OCI-LY7 (cell line): ENCODE results near the gene PIK3R1. TPM values are rescaled to one million over a fixed set of nuclear protein-coding genes. Genes with fewer than 3 reads are reported as not detected.

Source experiments
- BruUV-seq: library from RNA; stranded (reverse); fragments of 400-500 nt; replicated peaks from 2 replicates; lab custom pipeline; 2021; lab: Mats Ljungman, UMichigan
- CTCF ChIA-PET: fragments of 300-600 bp; sonication (Branson Sonifier 250); formaldehyde crosslinking; loops from one replicate; lab custom pipeline; 2022; ENCODE audit warnings: antibody characterized with exemption; ENCODE audit not compliant: unreplicated experiment; lab: Charles Lee
- POLR2A ChIA-PET: fragments of 300-600 bp; sonication (Branson Sonifier 250); formaldehyde crosslinking; loops from one replicate; lab custom pipeline; 2022; ENCODE audit warnings: antibody characterized with exemption; lab: Charles Lee
- DNase-seq: peaks from one replicate; pipeline ENCODE4 v3.0.0-alpha.2; 2015; ENCODE audit warnings: low spot score
- H2AFZ ChIP-seq: fragments of 200-600 bp; sonication (generic), shearing (Covaris generic); 2 replicates; pipeline ENCODE4 v1.6.1; 2014; ENCODE audit warnings: mild to moderate bottlenecking, antibody characterized with exemption, low read length, moderate library complexity
- H3K27ac ChIP-seq: fragments of 200-600 bp; sonication (generic); 2 replicates; pipeline ENCODE4 v1.5.1; 2014; ENCODE audit warnings: mixed run types, low read depth, mild to moderate bottlenecking, moderate library complexity, low read length, inconsistent platforms; ENCODE audit not compliant: poor library complexity, severe bottlenecking
- H3K36me3 ChIP-seq: fragments of 200-600 bp; sonication (generic); 2 replicates; pipeline ENCODE4 v1.6.1; 2014; ENCODE audit warnings: mild to moderate bottlenecking, antibody characterized with exemption, low read length, moderate library complexity, mixed read lengths; ENCODE audit not compliant: insufficient read depth
- H3K4me1 ChIP-seq: fragments of 200-600 bp; sonication (generic); 2 replicates; pipeline ENCODE4 v1.5.1; 2014; ENCODE audit warnings: mild to moderate bottlenecking, low read length; ENCODE audit not compliant: insufficient read depth, poor library complexity, severe bottlenecking
- H3K4me2 ChIP-seq: fragments of 200-600 bp; sonication (generic); 2 replicates; pipeline ENCODE4 v1.6.1; 2014; ENCODE audit warnings: mild to moderate bottlenecking, low read length
- H3K4me3 ChIP-seq: fragments of 200-600 bp; sonication (generic); 2 replicates; pipeline ENCODE4 v1.5.1; 2014; ENCODE audit warnings: mild to moderate bottlenecking, low read depth, low read length; ENCODE audit not compliant: poor library complexity, severe bottlenecking
- H3K79me2 ChIP-seq: fragments of 200-600 bp; sonication (generic); 2 replicates; pipeline ENCODE4 v1.6.1; 2016; ENCODE audit warnings: low read depth, mild to moderate bottlenecking, low read length, moderate library complexity, mixed read lengths; ENCODE audit not compliant: insufficient read depth
- H3K9me2 ChIP-seq: fragments of 200-600 bp; sonication (generic); 2 replicates; pipeline ENCODE4 v1.6.1; 2016; ENCODE audit warnings: mild to moderate bottlenecking, low read length, mixed read lengths; ENCODE audit not compliant: insufficient read depth
- H3K9me3 ChIP-seq: fragments of 200-600 bp; sonication (generic); 2 replicates; pipeline ENCODE4 v1.6.1; 2014; ENCODE audit warnings: mild to moderate bottlenecking, mixed run types, low read length, mixed read lengths
- H4K20me1 ChIP-seq: fragments of 200-600 bp; sonication (generic); 2 replicates; pipeline ENCODE4 v1.6.1; 2014; ENCODE audit warnings: mild to moderate bottlenecking, antibody characterized with exemption, low read length, moderate library complexity, mixed read lengths; ENCODE audit not compliant: insufficient read depth
- CTCF ChIP-seq: fragments of 200-600 bp; sonication (generic); conservative IDR thresholded peaks from 2 replicates; pipeline ENCODE4 v1.5.1; 2014; ENCODE audit warnings: mild to moderate bottlenecking, antibody characterized with exemption, low read length, moderate library complexity, mixed read lengths
- EZH2phosphoT487 ChIP-seq: fragments of 200-600 bp; sonication (generic); IDR thresholded peaks from 2 replicates; pipeline ENCODE4 v1.6.1; 2018; ENCODE audit warnings: low read depth, borderline replicate concordance, mild to moderate bottlenecking, mixed run types, antibody characterized with exemption, low read length, moderate library complexity, mixed read lengths
- intact Hi-C: fragments of 100-400 bp; cut with micrococcal nuclease; formaldehyde crosslinking; loops from one replicate; pipeline ENCODE4 v1.10.0; 2022; ENCODE audit not compliant: unreplicated experiment
- total RNA-seq, 2 experiments: library from RNA; depleted of rRNA in 1 of 2; stranded (reverse); fragments of >200 nt in 1 of 2; shearing (Covaris generic) in 1 of 2; gene quantifications; 2 replicates each; pipeline ENCODE4 v1.2.3, GENCODE V29; 2014 to 2022

The PIK3R1 gene
- total RNA-seq, 2 experiments from 2014 or later, result 15.8 to 43.4 TPM

- Histone ChIP-seq H3K4me3 (no peak overlapping the region), H4K20me1 (no peaks in the 10 kb centered on the region), H3K79me2 (no peaks in the 10 kb centered on the region), H3K4me2 (no peak overlapping the region), H3K36me3 (no peaks in the 10 kb centered on the region), H3K27ac (no peak overlapping the region), H3K4me1 (peaks cover 4% of the 10 kb centered on the region), H3K9me3 (no peaks in the 10 kb centered on the region), H2AFZ (no peak overlapping the region), H3K9me2 (no peaks in the 10 kb centered on the region)
- CTCF ChIA-PET, result no interaction called here
- no TSS peak for BruUV-seq
- POLR2A ChIA-PET, result interaction anchor here (0.8 kb wide), 1 partner anchor 12 kb away, joined by 4 read pairs; no protein-coding TSS in a partner anchor
- no peak for DNase-seq
- TF ChIP-seq EZH2phosphoT487 (no peak), CTCF (no peak)
- intact Hi-C loops, result no loop called here
These were observed 117.0 kb downstream of the PIK3R1 start for GRCh38 chr5:68332556-68332955.

- no peaks in the 10 kb centered on the region for H4K20me1 ChIP-seq
- H3K9me2 ChIP-seq, result no peaks in the 10 kb centered on the region
- no peak for DNase-seq
- ChIA-PET POLR2A (no interaction called here), CTCF (no interaction called here)
- no peaks in the 10 kb centered on the region for H3K9me3 ChIP-seq
- H3K4me2 ChIP-seq, result no peak overlapping the region
- intact Hi-C loops, result no loop called here
- BruUV-seq, result no TSS peak
- H3K4me3 ChIP-seq, result no peak overlapping the region
- no peaks in the 10 kb centered on the region for H3K79me2 ChIP-seq
- H3K36me3 ChIP-seq, result no peaks in the 10 kb centered on the region
- no peak overlapping the region for H3K27ac ChIP-seq
- TF ChIP-seq CTCF, result no peak
- no peak for TF ChIP-seq EZH2phosphoT487
- H2AFZ ChIP-seq, result no peak overlapping the region
- peaks cover 4% of the 10 kb centered on the region for H3K4me1 ChIP-seq
These were observed 118.3 kb downstream of the PIK3R1 start for GRCh38 chr5:68333649-68334552.

DNA sequence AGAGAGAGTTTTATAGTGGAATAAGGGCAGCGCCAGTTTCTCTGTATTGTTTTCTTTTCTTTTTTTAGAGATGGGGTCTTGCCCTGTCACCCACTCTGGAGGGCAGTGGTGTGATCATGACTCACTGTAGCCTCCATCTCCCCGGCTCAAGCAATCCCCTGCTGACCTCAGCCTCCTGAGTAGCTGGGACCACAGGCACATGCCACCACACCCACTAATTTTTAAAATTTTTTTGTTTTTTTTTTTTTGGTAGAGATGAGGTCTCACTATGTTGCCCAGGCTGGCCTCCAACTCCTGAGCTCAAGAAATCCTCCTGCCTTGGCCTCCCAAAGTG lies 119.0 kb downstream of the PIK3R1 start:
- no peak overlapping the region for H3K27ac ChIP-seq
- H3K9me3 ChIP-seq, result no peaks in the 10 kb centered on the region
- CTCF ChIA-PET, result no interaction called here
- DNase-seq, result no peak
- peaks cover 4% of the 10 kb centered on the region for H3K4me1 ChIP-seq
- H3K4me2 ChIP-seq, result no peak overlapping the region
- TF ChIP-seq EZH2phosphoT487 (no peak), CTCF (no peak)
- H4K20me1 ChIP-seq, result no peaks in the 10 kb centered on the region
- no peaks in the 10 kb centered on the region for H3K79me2 ChIP-seq
- no peak overlapping the region for H3K4me3 ChIP-seq
- intact Hi-C loops, result no loop called here
- no TSS peak for BruUV-seq
- H3K36me3 ChIP-seq, result no peaks in the 10 kb centered on the region
- no peak overlapping the region for H2AFZ ChIP-seq
- H3K9me2 ChIP-seq, result no peaks in the 10 kb centered on the region
- POLR2A ChIA-PET, result no interaction called here
